ENCODE results near the gene JAZF1. TPM values are rescaled to one million over a fixed set of nuclear protein-coding genes. Genes with fewer than 3 reads are reported as not detected.

Gene JAZF1
- total and polyA plus RNA-seq, 11 donors, result 10.3 to 46.2 (median 26.8) TPM

- no peak for TF ChIP-seq POLR2A (IDR thresholded peaks at IDR 0.05)
- TF ChIP-seq, protein P1, sequence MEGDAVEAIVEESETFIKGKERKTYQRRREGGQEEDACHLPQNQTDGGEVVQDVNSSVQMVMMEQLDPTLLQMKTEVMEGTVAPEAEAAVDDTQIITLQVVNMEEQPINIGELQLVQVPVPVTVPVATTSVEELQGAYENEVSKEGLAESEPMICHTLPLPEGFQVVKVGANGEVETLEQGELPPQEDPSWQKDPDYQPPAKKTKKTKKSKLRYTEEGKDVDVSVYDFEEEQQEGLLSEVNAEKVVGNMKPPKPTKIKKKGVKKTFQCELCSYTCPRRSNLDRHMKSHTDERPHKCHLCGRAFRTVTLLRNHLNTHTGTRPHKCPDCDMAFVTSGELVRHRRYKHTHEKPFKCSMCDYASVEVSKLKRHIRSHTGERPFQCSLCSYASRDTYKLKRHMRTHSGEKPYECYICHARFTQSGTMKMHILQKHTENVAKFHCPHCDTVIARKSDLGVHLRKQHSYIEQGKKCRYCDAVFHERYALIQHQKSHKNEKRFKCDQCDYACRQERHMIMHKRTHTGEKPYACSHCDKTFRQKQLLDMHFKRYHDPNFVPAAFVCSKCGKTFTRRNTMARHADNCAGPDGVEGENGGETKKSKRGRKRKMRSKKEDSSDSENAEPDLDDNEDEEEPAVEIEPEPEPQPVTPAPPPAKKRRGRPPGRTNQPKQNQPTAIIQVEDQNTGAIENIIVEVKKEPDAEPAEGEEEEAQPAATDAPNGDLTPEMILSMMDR (IDR thresholded peaks at IDR 0.05), result no peak
- Histone ChIP-seq H3K9me3 (no peaks in the 10 kb centered on the region), H3K36me3 (peaks cover 0 to 25% (median 16%) of the 10 kb centered on the region in 9 donors), H3K27ac (no peak overlapping the region), H3K27me3 (no peaks in the 10 kb centered on the region), H3K4me3 (no peak overlapping the region), H3K4me1 (peaks cover 0 to 53% (median 7%) of the 10 kb centered on the region in 12 donors)
- WGBS, 4 donors, result 80 to 83% (median 81%) methylated on average over 6 of the region's 6 CpGs
- intact Hi-C loops (cut with DNase I), result no loop called here
- ATAC-seq, result no peak
- DNase-seq, result no peak
Observed at GRCh38 chr7:27897001-27897400, 283.6 kb downstream of the JAZF1 start.

DNA sequence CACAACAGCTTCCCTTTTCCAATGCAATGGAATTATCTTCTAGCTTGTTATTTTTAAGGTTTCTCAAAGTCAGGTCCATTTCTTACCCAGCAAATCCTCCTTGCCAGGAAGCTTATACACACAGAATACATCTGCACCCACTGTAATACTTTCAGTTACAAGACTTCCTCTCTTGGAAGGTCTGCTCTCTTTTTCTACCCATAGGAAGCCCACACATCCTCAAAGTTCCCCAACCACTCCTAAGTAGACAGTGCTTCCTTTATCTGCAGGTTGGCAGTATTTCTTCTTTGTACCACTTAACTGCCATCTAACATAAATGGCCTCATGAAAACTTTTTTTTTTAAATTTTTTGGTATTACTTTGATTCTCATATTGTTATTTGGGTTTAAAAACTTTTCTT, 285.0 kb downstream of the JAZF1 start:
- peaks cover 0 to 43% (median 2%) of the 10 kb centered on the region in 12 donors for H3K4me1 ChIP-seq
- peaks cover 0 to 25% (median 16%) of the 10 kb centered on the region in 9 donors for H3K36me3 ChIP-seq
- DNase-seq (no peak), ATAC-seq (no peak)
- no peaks in the 10 kb centered on the region for H3K9me3 ChIP-seq
- no peak overlapping the region for H3K4me3 ChIP-seq
- intact Hi-C loops (cut with DNase I), result no loop called here
- no peak for TF ChIP-seq POLR2A (IDR thresholded peaks at IDR 0.05)
- TF ChIP-seq, protein P1 (IDR thresholded peaks at IDR 0.05), result no peak
- H3K27ac ChIP-seq, result peak overlapping the region in 1 of 12 donors; percentile 21
- H3K27me3 ChIP-seq, result no peaks in the 10 kb centered on the region

GRCh38 chr7:27890205-27890849, 290.3 kb downstream of the JAZF1 start:
- TF ChIP-seq POLR2A (IDR thresholded peaks at IDR 0.05), result no peak
- TF ChIP-seq, protein P1 (IDR thresholded peaks at IDR 0.05), result no peak
- DNase-seq (no peak), ATAC-seq (no peak)
- Histone ChIP-seq H3K27me3 (no peaks in the 10 kb centered on the region), H3K4me1 (peaks cover 0 to 6% (median 0%) of the 10 kb centered on the region in 12 donors), H3K9me3 (peaks cover 0 to 5% (median 0%) of the 10 kb centered on the region in 12 donors), H3K36me3 (peaks cover 0 to 25% (median 16%) of the 10 kb centered on the region in 9 donors), H3K4me3 (no peak overlapping the region), H3K27ac (no peak overlapping the region)
- 44 to 97% (median 82%) methylated on average over 1 of the region's 1 CpG for WGBS, 4 donors
- intact Hi-C loops (cut with DNase I), result no loop called here

- ATAC-seq, result no peak
- intact Hi-C loops (cut with DNase I), result no loop called here
- 94 to 97% (median 96%) methylated on average over 3 of the region's 3 CpGs for WGBS, 4 donors
Observed at GRCh38 chr7:27889800-27890199, 290.8 kb downstream of the JAZF1 start.

More at GRCh38 chr7:27889800-27890199, 290.8 kb downstream of the JAZF1 start:
- H3K27ac ChIP-seq, result no peak overlapping the region
- H3K4me1 ChIP-seq, result peaks cover 0 to 11% (median 0%) of the 10 kb centered on the region in 12 donors
- no peaks in the 10 kb centered on the region for H3K27me3 ChIP-seq
- DNase-seq, result no peak
- peaks cover 0 to 23% (median 14%) of the 10 kb centered on the region in 9 donors for H3K36me3 ChIP-seq
- H3K4me3 ChIP-seq, result no peak overlapping the region
- no peak for TF ChIP-seq POLR2A (IDR thresholded peaks at IDR 0.05)
- TF ChIP-seq, protein P1 (IDR thresholded peaks at IDR 0.05), result no peak
- peaks cover 0 to 5% (median 0%) of the 10 kb centered on the region in 12 donors for H3K9me3 ChIP-seq
